Subcutaneous adipose tissue (tissue), 4 donors: ENCODE results near the gene CPTP. TPM values are rescaled to one million over a fixed set of nuclear protein-coding genes. Genes with fewer than 3 reads are reported as not detected.

Experiments used
- total RNA-seq, 4 donors: library from RNA; depleted of rRNA; stranded (reverse); fragments of >200 nt; gene quantifications; one replicate each; pipeline ENCODE4 v1.1.0, GENCODE V29; 2016
- TF ChIP-seq, protein P1 (sequence below): fragments of 450-650 bp; IDR thresholded peaks from one replicate; pipeline ENCODE4 v1.5.1; 2016; ENCODE audit warnings: low read depth, mild to moderate bottlenecking, control low read depth, antibody characterized with exemption, moderate library complexity

The CPTP gene
- total RNA-seq, 4 donors from 2014 or later: 4.9 to 33.0 (median 9.4) TPM

GRCh38 chr1:1282998-1283397, 41.6 kb upstream of the CPTP start:
- TF ChIP-seq, protein P1, sequence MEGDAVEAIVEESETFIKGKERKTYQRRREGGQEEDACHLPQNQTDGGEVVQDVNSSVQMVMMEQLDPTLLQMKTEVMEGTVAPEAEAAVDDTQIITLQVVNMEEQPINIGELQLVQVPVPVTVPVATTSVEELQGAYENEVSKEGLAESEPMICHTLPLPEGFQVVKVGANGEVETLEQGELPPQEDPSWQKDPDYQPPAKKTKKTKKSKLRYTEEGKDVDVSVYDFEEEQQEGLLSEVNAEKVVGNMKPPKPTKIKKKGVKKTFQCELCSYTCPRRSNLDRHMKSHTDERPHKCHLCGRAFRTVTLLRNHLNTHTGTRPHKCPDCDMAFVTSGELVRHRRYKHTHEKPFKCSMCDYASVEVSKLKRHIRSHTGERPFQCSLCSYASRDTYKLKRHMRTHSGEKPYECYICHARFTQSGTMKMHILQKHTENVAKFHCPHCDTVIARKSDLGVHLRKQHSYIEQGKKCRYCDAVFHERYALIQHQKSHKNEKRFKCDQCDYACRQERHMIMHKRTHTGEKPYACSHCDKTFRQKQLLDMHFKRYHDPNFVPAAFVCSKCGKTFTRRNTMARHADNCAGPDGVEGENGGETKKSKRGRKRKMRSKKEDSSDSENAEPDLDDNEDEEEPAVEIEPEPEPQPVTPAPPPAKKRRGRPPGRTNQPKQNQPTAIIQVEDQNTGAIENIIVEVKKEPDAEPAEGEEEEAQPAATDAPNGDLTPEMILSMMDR: no peak

GRCh38 chr1:1283821-1284220, 40.8 kb upstream of the CPTP start:
- TF ChIP-seq, protein P1: no peak

DNA sequence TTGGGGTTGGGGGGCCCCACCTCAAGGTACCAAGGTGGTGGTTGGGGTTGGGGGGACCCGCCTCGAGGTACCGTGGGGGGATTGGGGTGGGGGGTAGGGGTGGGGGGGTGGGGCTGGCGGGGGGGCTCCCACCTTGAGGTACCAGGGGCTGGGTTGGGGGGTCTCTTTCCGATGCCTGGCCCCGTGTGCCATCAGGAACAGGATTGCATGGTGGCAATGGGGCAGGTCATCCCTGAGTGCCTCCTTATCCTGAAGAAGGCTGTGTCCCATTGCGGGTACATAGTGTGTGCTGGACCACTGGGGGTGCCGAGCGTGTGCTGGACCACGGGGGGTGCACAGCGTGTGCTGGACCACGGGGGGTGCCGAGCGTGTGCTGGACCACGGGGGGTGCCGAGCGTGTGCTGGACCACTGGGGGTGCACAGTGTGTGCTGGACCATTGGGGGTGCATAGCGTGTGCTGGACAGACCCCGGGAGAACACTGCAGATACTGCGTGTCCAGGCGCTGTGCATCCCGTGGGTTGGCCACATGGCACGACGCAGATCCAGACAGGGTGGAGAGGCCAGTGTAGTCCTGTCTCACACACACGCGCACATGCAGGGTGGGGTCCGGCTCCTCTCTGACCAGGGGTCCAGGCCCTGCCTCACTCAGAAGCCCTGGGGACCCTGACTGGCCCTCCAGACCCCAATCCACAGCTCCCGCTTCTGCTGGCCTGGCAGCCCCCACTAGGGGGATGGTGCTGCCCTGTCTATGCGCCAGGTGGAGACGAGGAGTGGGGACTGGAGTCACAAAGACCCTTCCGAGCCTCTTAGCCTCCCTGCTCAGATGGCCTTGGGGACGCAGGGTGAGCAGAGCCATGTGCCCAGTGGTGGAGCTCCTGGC, 40.1 kb upstream of the CPTP start:
- TF ChIP-seq, protein P1: no peak

DNA sequence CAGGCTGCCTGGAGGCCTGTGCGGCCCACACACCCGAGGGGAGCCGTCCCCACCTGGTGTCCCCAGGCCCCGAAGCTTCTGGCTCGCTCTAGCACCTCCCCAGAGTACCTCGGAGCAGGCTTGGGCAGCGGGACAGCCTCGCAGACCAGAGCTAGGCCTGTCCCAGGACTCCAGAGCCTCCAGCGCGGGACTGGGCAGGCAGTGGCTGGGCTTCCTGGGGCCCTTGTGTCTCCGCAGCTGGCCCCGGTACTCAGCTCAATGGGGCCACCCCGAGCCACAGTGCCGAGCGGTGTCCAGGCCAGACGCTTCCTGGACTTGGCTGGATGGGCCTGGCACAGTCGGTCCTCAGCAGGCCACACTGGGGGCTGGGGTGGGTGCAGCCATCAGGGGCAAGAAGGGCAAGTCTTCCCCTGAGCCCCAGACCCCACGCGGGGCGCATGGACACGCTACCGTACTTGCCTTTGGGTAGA, 39.5 kb upstream of the CPTP start:
- TF ChIP-seq, protein P1: no peak

DNA sequence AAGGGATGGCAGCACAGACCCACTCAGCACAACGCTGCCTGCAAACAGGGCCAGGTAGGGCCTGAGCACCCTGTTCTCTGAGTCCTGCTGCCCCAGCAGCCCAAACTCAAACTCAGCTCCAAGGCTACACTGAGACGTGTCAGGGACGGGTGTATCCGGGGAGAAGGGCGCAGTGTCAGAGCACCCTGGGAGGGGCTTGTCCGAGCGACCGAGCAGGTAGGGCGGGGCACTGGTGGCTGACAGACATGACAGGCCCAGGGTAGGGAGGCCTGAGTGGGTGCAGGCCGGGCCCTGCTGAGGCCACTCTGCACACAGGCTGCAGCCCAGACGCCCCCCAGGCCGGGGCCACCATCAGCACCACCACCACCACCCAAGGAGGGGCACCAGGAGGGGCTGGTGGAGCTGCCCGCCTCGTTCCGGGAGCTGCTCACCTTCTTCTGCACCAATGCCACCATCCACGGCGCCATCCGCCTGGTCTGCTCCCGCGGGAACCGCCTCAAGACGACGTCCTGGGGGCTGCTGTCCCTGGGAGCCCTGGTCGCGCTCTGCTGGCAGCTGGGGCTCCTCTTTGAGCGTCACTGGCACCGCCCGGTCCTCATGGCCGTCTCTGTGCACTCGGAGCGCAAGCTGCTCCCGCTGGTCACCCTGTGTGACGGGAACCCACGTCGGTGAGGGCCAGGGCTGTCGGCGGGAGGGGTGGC, 38.8 kb upstream of the CPTP start:
- TF ChIP-seq, protein P1: no peak

GRCh38 chr1:1286313-1287261, 38.0 kb upstream of the CPTP start:
- TF ChIP-seq, protein P1: no peak
